Smooth muscle cell (in vitro differentiated cells): ENCODE measurements around the gene ATP1B4. TPM values are rescaled to one million over a fixed set of nuclear protein-coding genes. Genes with fewer than 3 reads are reported as not detected.
A peak's percentile ranks its signal among the peaks of the same experiment; 100 is the strongest.

Source experiments
- DNase-seq: peaks from one replicate; lab custom pipeline; 2025; ENCODE audit not compliant: unreplicated experiment; lab: John Stamatoyannopoulos, UW
- H2AFZ ChIP-seq: fragments of 200-600 bp; sonication (generic); 2 replicates; pipeline ENCODE4 v1.6.0; 2016; ENCODE audit warnings: antibody characterized with exemption, low read depth, mild to moderate bottlenecking
- H3F3A ChIP-seq: fragments of 200-600 bp; sonication (generic); 2 replicates; pipeline ENCODE4 v1.6.0; 2017; ENCODE audit warnings: antibody characterized with exemption, low read depth
- H3K27ac ChIP-seq: fragments of 200-600 bp; sonication (generic); 2 replicates; pipeline ENCODE4 v1.5.1; 2016; ENCODE audit warnings: low read depth, mild to moderate bottlenecking
- H3K27me3 ChIP-seq: fragments of 200-600 bp; sonication (generic); 2 replicates; pipeline ENCODE4 v1.6.1; 2016; ENCODE audit warnings: low read depth, mild to moderate bottlenecking
- H3K36me3 ChIP-seq: fragments of 200-600 bp; sonication (generic); 2 replicates; pipeline ENCODE4 v1.5.1; 2016; ENCODE audit warnings: low read depth
- H3K4me1 ChIP-seq: fragments of 200-600 bp; sonication (generic); 2 replicates; pipeline ENCODE4 v1.5.1; 2016; ENCODE audit warnings: low read depth
- H3K4me2 ChIP-seq: fragments of 200-600 bp; sonication (generic); 2 replicates; pipeline ENCODE4 v1.6.0; 2016; ENCODE audit warnings: mild to moderate bottlenecking
- H3K4me3 ChIP-seq: fragments of 200-600 bp; sonication (generic); 2 replicates; pipeline ENCODE4 v1.5.1; 2016; ENCODE audit warnings: mild to moderate bottlenecking
- H3K79me2 ChIP-seq: fragments of 200-600 bp; sonication (generic); 2 replicates; pipeline ENCODE4 v1.6.0; 2016; ENCODE audit warnings: low read depth, mild to moderate bottlenecking
- H3K9ac ChIP-seq: fragments of 200-600 bp; sonication (generic); 2 replicates; pipeline ENCODE4 v1.6.0; 2016; ENCODE audit warnings: low read depth
- H3K9me3 ChIP-seq: fragments of 200-600 bp; sonication (generic); replicated peaks from 2 replicates; pipeline ENCODE4 v1.5.1; 2016; ENCODE audit warnings: low read depth
- H4K20me1 ChIP-seq: fragments of 200-600 bp; sonication (generic); 2 replicates; pipeline ENCODE4 v1.6.0; 2016; ENCODE audit warnings: low read depth
- CTCF ChIP-seq: fragments of 200-600 bp; sonication (generic); IDR thresholded peaks from 2 replicates; pipeline ENCODE4 v1.5.1; 2017; ENCODE audit warnings: borderline replicate concordance, mild to moderate bottlenecking, antibody characterized with exemption; ENCODE audit not compliant: insufficient read depth, poor library complexity, severe bottlenecking
- WGBS: methylation state at CpG from one replicate; pipeline ENCODE4 v1.1.7; 2016; ENCODE audit warnings: low lambda C conversion rate; 5-methylcytosine and 5-hydroxymethylcytosine counted together
- polyA plus RNA-seq: library from polyadenylated mRNA; unstranded; fragments of >200 nt; fragmentation: Nextera tagmentation; extraction: Ambion mirVana; gene quantifications from 2 replicates; pipeline ENCODE4 v1.2.1, GENCODE V29; 2016
- total RNA-seq: library from RNA; depleted of rRNA; stranded (reverse); fragments of >200 nt; gene quantifications from 2 replicates; pipeline ENCODE4 v1.2.3, GENCODE V29; 2014

ATP1B4 gene
- total RNA-seq (not detected in 2 replicates), polyA plus RNA-seq (not detected in 2 replicates)

DNA sequence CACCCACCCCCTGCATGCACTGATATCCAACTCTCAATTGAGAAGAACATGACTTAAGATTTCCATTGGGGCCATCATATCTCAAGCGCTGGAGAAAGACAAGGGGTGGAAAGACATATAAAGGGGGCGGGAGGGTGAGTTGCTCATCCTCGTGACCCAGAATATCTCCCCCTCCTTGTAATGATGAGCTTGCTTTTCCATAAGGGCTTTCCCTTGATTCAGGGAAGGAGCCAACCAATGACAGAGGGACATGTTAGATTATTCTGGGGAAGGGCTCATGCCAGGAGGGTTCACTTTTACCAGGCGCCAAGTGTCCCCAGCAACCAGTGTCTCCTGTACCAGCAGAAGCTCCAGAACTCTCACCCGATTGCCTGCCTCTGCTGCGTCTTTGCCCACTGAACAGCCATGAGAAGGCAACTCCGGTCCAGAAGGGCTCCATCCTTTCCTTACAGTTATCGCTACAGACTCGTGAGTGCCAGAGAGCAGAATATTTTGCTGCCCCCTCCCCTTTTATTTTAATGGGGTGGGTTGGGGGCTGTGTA, at the start of gene ATP1B4:
Gene ATP1B4, plus strand, starts transcription at position 326 of the 542 bp plus-strand sequence. Its CDS starts 80 bp downstream, at position 406.
- Histone ChIP-seq H3K9ac (no peak within 1 kb of the TSS), H3K4me3 (no peak within 1 kb of the TSS), H3K36me3 (no peaks in the 10 kb centered on the region), H3K9me3 (no peaks in the 10 kb centered on the region), H3K27me3 (no peaks in the 10 kb centered on the region), H3K27ac (no peak within 1 kb of the TSS), H3K79me2 (no peaks in the 10 kb centered on the region), H3K4me2 (no peak within 1 kb of the TSS), H3K4me1 (no peaks in the 10 kb centered on the region), H4K20me1 (no peaks in the 10 kb centered on the region), H3F3A (no peaks in the 10 kb centered on the region), H2AFZ (no peak within 1 kb of the TSS)
- TF ChIP-seq CTCF: no peak
- WGBS: 82% methylated on average over 9 of the region's 9 CpGs
- no peak for DNase-seq

GRCh38 chrX:120315776-120316175, 46.1 kb upstream of the ATP1B4 start:
- no peaks in the 10 kb centered on the region for H3K4me1 ChIP-seq
- no peaks in the 10 kb centered on the region for H4K20me1 ChIP-seq
- TF ChIP-seq CTCF: no peak
- no peaks in the 10 kb centered on the region for H3K9me3 ChIP-seq
- 36% methylated on average over 4 of the region's 4 CpGs for WGBS
- peaks cover 29% of the 10 kb centered on the region for H3K27me3 ChIP-seq
- no peaks in the 10 kb centered on the region for H3F3A ChIP-seq
- no peak overlapping the region for H2AFZ ChIP-seq
- no peaks in the 10 kb centered on the region for H3K36me3 ChIP-seq
- no peak for DNase-seq
- H3K4me2 ChIP-seq: no peak overlapping the region
- H3K4me3 ChIP-seq: no peak overlapping the region
- H3K27ac ChIP-seq: peak overlapping the region; percentile 68
- H3K79me2 ChIP-seq: no peaks in the 10 kb centered on the region
- H3K9ac ChIP-seq: no peak overlapping the region

DNA sequence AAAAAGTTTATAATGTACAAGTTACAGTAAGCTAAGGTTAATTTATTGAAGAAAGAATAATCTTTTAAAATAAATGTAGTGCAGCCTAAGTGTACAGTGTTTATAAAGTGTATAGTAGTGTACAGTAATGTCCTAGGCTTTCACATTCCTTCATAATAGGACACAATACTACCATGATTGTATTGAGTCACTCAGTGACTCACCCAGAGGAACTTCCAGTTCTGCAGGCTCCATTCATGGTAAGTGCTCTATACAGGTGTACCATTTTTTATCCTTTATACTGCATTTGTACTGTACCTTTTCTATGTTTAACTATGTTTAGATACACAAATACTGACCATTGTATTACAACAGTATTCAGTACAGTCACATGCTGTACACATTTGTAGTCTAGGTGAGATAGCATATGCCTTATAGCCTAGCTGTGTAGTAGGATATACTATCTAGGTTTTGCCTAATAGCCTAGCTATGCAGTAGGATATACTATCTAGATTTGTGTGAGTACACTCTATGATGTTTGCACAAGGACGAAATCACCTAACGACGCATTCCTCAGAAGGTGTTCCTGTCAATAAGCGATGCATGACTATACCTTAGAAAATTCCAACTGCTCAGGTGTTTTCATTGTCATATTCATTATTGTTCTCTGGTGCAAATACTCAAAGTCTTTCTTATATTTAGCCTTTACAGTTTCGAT, 45.2 kb upstream of the ATP1B4 start:
- Histone ChIP-seq H3K36me3 (no peaks in the 10 kb centered on the region), H3F3A (no peaks in the 10 kb centered on the region), H4K20me1 (no peaks in the 10 kb centered on the region), H2AFZ (no peak overlapping the region), H3K4me1 (no peaks in the 10 kb centered on the region), H3K27me3 (peaks cover 19% of the 10 kb centered on the region), H3K9ac (no peak overlapping the region), H3K9me3 (no peaks in the 10 kb centered on the region), H3K27ac (peak overlapping the region; percentile 68), H3K4me2 (no peak overlapping the region), H3K4me3 (no peak overlapping the region), H3K79me2 (no peaks in the 10 kb centered on the region)
- WGBS: 71% methylated on average over 5 of the region's 5 CpGs
- DNase-seq: no peak
- no peak for TF ChIP-seq CTCF

DNA sequence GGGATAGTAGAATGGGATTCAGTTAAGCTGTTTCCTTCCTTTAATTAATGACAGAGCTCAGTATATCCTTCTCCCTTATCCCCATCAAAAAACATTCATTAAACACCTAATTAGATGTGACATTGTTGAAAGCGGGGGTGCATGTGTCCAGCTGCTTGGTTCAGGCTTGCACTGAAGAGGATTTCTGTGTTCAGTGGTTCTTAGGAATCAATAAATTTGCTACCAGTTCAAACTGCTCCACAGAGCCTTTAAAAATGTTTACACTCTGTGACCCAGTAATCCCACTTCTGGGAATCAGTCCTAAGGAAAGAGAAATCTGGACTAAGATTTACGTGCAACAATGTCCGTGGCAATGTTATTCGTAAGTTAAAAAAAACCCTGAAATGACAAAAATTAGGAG, 43.5 kb upstream of the ATP1B4 start:
- Histone ChIP-seq H3K4me3 (no peak overlapping the region), H3F3A (no peaks in the 10 kb centered on the region), H3K9me3 (no peaks in the 10 kb centered on the region), H3K27me3 (peaks cover 5% of the 10 kb centered on the region), H4K20me1 (no peaks in the 10 kb centered on the region), H3K36me3 (no peaks in the 10 kb centered on the region), H3K9ac (no peak overlapping the region), H2AFZ (no peak overlapping the region), H3K4me1 (no peaks in the 10 kb centered on the region), H3K79me2 (no peaks in the 10 kb centered on the region), H3K27ac (no peak overlapping the region), H3K4me2 (no peak overlapping the region)
- TF ChIP-seq CTCF: no peak
- 63% methylated on average over 4 of the region's 4 CpGs for WGBS
- DNase-seq: no peak
